NCI-H146 treated with DMSO at 0.1 percent for 48 hours (cell line): ENCODE measurements around the gene FOSL1.
"Not testable (repeated sequence)": the region's sequence is repeated elsewhere in the genome, so short reads cannot be mapped to it uniquely, and the experiment has no call there.

ENCODE experiments used
- DNase-seq: peaks from one replicate; lab custom pipeline; 2025; ENCODE audit not compliant: unreplicated experiment; lab: John Stamatoyannopoulos, UW

The FOSL1 gene

GRCh38 chr11:65853246-65853979, 46.8 kb downstream of the FOSL1 start:
- no peak for DNase-seq

GRCh38 chr11:65852508-65853245, 47.5 kb downstream of the FOSL1 start:
- no peak for DNase-seq

DNA sequence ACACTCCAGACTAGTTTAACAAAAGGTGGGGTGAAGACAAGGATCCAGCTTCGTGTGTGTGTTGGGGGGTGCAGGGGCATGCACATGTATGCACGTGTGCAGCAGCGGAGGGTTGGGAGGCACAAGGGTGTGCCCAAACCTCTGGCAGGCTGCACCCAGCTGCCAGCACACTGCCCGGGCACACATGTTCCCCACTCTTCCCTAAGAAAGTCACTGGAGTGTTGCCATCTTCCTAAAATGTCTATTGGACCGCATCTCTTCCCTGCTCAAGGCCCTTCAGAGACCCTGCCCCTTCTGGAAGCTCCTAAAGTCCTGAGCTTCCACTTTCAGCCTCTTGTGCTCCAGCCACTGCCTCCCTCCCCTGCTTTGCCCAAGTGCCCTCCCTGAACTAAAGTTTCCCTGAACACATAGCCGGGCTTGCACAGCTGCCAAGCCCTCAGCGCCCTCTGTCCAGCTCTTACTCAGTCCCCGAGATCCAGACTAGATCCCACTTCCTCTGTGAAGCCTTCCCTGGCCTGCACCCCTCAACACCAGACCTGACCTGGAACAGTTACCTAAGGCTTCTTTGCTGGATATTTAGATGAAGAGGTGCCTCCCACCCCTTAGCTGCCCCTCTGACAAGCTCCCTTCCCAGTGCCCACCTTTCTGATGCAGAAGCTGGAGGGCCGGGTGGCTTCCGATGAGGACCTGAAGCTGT, 48.2 kb downstream of the FOSL1 start:
- no peak for DNase-seq

- no peak for DNase-seq
These were observed 49.1 kb downstream of the FOSL1 start for GRCh38 chr11:65851083-65851579.

DNA sequence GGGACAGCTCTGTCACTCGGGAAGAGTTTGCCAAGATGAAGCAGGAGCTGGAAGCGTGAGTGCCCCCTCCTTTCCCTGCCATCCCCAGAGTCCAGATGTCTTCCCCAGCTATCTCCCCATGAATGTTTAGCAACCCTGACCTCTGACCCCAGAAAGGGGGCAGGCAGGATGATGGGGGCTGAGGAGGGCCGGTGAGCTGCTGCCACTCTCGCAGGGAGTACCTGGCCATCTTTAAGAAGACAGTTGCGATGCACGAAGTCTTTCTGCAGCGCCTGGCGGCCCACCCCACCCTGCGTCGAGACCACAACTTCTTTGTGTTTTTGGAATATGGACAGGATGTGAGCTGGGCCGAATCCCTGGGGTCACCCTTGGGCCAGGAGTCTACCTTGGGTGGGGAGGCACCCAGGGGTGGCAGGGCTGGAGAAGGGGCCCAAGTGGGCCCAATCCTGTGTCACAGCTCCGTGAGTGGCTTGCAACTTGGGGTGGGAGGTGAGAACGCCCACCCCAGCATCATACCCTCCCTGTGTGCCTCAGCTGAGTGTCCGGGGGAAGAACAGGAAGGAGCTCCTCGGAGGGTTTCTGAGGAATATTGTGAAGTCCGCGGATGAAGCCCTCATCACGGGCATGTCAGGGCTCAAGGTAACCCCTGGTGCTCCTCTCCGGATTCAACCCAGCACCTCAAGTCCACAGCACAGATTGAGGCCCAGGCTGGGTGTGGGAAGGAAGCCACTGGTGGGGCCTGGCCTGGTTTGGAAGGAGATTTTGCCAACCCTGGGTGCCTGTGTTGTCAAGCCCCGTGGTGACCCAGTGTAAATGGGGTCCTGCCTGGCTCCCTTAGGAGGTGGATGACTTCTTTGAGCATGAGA, 49.7 kb downstream of the FOSL1 start:
- no peak for DNase-seq

- DNase-seq, result no peak
These were observed 50.4 kb downstream of the FOSL1 start for GRCh38 chr11:65849771-65850216.

DNA sequence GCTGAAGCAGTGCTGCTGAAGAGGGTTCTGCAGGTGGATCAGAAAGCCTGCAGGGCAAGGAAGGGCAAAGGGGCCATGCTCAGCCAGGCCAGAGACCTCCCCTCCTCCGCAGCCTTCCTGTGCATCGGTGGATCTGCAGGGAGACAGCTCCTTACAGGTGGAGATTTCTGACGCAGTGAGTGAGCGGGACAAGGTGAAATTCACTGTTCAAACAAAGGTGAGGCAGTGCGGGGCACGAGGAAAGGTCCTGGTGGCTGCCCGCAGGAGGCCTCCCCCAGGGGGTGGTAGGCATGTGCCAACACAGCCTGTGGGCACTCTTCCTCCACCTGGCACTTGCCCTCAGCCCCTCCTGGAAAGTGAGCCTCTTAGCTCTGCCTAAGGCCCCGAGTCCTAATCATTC, 50.8 kb downstream of the FOSL1 start:
- DNase-seq, result no peak

DNA sequence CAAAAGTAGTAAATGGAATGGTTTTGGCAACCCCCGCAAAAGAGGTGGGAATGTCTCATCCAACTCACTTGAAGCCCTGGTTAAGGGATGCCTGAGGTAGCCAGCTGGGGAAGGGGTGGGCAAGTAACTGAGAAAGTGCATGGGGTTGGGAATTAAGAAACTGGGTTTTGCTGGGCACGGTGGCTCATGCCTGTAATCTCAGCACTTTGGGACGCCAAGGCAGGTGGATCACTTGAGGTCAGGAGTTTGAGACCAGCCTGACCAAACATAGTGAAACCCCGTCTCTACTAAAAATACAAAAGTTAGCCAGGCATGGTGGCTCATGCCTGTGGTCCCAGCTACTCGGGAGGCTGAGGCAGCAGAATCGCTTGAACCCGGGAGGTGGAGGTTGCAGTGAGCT, 51.5 kb downstream of the FOSL1 start:
- DNase-seq, result not testable (repeated sequence)

DNA sequence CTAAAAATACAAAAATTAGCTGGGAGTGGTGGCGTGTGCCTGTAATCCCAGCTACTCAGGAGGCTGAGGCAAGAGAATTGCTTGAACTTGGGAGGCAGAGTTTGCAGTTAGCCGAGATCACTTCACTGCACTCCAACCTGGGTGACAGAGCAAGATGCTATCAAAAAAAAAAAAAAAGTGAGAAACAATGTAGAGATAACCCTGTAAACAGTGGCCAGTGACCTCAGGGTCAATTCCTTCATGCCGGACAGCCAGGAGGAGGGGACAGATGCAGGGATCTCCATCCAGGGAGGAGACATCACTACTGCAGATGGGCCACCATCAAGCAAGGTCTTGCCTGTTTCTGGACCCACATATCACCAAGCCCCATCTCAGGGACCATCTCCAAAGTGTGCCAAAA, 52.4 kb downstream of the FOSL1 start:
- DNase-seq, result no peak

DNA sequence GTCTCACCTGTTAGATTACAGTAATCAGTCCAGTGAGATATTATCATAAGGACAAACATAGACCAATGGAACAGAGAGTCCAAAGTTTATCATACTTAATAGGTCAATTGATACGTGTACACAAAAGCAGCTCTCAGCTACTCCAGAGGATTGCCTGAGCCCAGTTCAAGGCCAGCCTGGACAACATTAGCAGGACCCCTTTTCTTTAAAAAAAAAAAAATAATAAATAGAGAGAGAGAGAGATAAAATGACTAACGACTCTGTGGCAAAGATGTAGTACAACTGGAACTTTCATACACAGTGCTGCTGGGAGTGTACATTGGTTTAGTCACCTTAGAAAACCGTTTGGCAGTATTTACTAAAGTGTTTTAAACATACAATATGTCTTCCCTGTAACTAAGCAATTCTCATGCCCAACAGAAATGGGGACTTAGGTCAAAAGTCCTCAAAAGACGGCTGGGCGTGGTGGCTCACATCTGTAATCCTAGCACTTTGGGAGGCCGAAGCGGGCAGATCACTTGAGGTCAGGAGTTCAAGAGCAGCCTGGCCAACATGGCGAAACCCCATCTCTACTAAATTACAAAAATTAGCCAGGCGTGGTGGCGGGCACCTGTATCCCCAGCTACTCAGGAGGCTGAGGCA, 55.8 kb downstream of the FOSL1 start:
- peak; percentile 26 for DNase-seq

GRCh38 chr11:65843811-65844210, 56.4 kb downstream of the FOSL1 start:
- DNase-seq, result no peak

DNA sequence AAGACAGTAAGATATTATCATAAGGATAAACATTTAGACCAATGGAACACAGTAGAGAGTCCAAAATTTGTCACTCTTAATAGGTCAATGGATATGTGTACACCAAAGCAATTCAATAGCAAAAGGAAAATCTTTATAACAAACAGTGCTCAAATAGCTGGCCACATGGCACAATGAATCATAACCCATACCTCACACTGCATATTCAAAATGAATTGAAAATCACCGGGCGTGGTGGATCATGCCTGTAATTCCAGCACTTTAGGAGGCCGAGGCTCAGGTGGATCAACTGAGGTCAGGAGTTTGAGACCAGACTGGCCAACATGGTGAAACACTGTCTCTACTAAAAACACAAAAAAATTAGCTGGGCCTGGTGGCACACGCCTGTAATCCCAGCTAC, 58.0 kb downstream of the FOSL1 start:
- no peak for DNase-seq
